ENCODE data around the gene STARD6. TPM values are rescaled to one million over a fixed set of nuclear protein-coding genes. Genes with fewer than 3 reads are reported as not detected.
"Not testable (repeated sequence)": the region's sequence is repeated elsewhere in the genome, so short reads cannot be mapped to it uniquely, and the experiment has no call there.

The STARD6 gene
- not detected for total RNA-seq
- long read RNA-seq = 0 reads

- DNase-seq = peak; percentile 88
- ATAC-seq = peak; percentile 99 to 100
- intact Hi-C loops (cut with DNase I) = no loop called here
Measured at GRCh38 chr18:54357660-54358494, at the start of gene STARD6, which contains the start of gene C18orf54. Gene STARD6 (minus strand): TSS chr18:54357858. CDS start chr18:54354573, 3,285 bp downstream. Gene C18orf54 (plus strand): TSS chr18:54357906. CDS start chr18:54360573, 2,667 bp downstream.

- DNase-seq (no peak), ATAC-seq (no peak)
- intact Hi-C loops (cut with DNase I) = no loop called here
Measured at GRCh38 chr18:54405290-54405689, 47.6 kb upstream of the STARD6 start.

- no peak for ATAC-seq
- no peak for DNase-seq
- intact Hi-C loops (cut with DNase I) = no loop called here
Measured at GRCh38 chr18:54396760-54397159, 39.1 kb upstream of the STARD6 start.

GRCh38 chr18:54393648-54394294 is 36.1 kb upstream of the STARD6 start:
- intact Hi-C loops (cut with DNase I) = loop anchor here in 1 of 2 donors (5.0 kb wide), 1 partner anchor 279 kb away; no protein-coding TSS in a partner anchor
- ATAC-seq (no peak), DNase-seq (no peak)

- DNase-seq (no peak), ATAC-seq (peak in 1 of 2 donors; percentile 47)
- intact Hi-C loops (cut with DNase I) = loop anchor here in 1 of 2 donors (5.0 kb wide), 1 partner anchor 280 kb away; no protein-coding TSS in a partner anchor
Measured at GRCh38 chr18:54392543-54393023, 34.9 kb upstream of the STARD6 start.

GRCh38 chr18:54390838-54391237 is 33.2 kb upstream of the STARD6 start:
- intact Hi-C loops (cut with DNase I) = loop anchor here in 1 of 2 donors (5.0 kb wide), 1 partner anchor 281 kb away; no protein-coding TSS in a partner anchor
- DNase-seq = no peak
- no peak for ATAC-seq

- intact Hi-C loops (cut with DNase I) = no loop called here
- no peak for DNase-seq
- ATAC-seq = no peak
Measured at GRCh38 chr18:54389143-54389505, 31.5 kb upstream of the STARD6 start.

- intact Hi-C loops (cut with DNase I) = no loop called here
- ATAC-seq (peak in 1 of 2 donors; percentile 51), DNase-seq (peak; percentile 18)
Measured at GRCh38 chr18:54388203-54389142, 30.8 kb upstream of the STARD6 start.

GRCh38 chr18:54387631-54388030 is 30.0 kb upstream of the STARD6 start:
- no peak for ATAC-seq
- intact Hi-C loops (cut with DNase I) = no loop called here
- no peak for DNase-seq

GRCh38 chr18:54386800-54387495 is 29.3 kb upstream of the STARD6 start:
- DNase-seq; ATAC-seq; intact Hi-C loops (cut with DNase I): not testable (repeated sequence)

GRCh38 chr18:54386043-54386442 is 28.4 kb upstream of the STARD6 start:
- intact Hi-C loops (cut with DNase I) = no loop called here
- DNase-seq = no peak
- ATAC-seq = no peak

GRCh38 chr18:54382733-54383252 is 25.1 kb upstream of the STARD6 start:
- ATAC-seq (no peak), DNase-seq (no peak)

GRCh38 chr18:54382076-54382475 is 24.4 kb upstream of the STARD6 start:
- DNase-seq (no peak), ATAC-seq (no peak)
- intact Hi-C loops (cut with DNase I) = no loop called here

More at GRCh38 chr18:54382733-54383252, 25.1 kb upstream of the STARD6 start:
- intact Hi-C loops (cut with DNase I) = no loop called here

GRCh38 chr18:54381640-54382039 is 24.0 kb upstream of the STARD6 start:
- DNase-seq (no peak), ATAC-seq (no peak)

GRCh38 chr18:54378057-54378456 is 20.4 kb upstream of the STARD6 start:
- DNase-seq (no peak), ATAC-seq (no peak)
- intact Hi-C loops (cut with DNase I) = no loop called here

More at GRCh38 chr18:54381640-54382039, 24.0 kb upstream of the STARD6 start:
- intact Hi-C loops (cut with DNase I) = no loop called here

- ATAC-seq = no peak
- no peak for DNase-seq
- intact Hi-C loops (cut with DNase I) = no loop called here
Measured at GRCh38 chr18:54360406-54360805, 2.7 kb upstream of the STARD6 start.

GRCh38 chr18:54359233-54359632 is 1.6 kb upstream of the STARD6 start:
- intact Hi-C loops (cut with DNase I) = no loop called here
- no peak for ATAC-seq
- no peak for DNase-seq

- peak; percentile 35 to 49 for ATAC-seq
- intact Hi-C loops (cut with DNase I) = no loop called here
- DNase-seq = peak; percentile 24
Measured at GRCh38 chr18:54358495-54359040, 910 bp upstream of the STARD6 start.
